Measurements from ENCODE around the gene DTNA.

- TF ChIP-seq MXI1 (conservative IDR thresholded peaks at IDR 0.05; ENCODE audit: poor library complexity, severe bottlenecking) (no peak), TAF1 (IDR thresholded peaks at IDR 0.05; ENCODE audit: low read depth) (no peak), POLR2AphosphoS5 (IDR thresholded peaks at IDR 0.05) (no peak), EZH2 (IDR thresholded peaks at IDR 0.05; ENCODE audit: borderline replicate concordance, insufficient read depth, low read length, poor library complexity, severe bottlenecking) (no peak), EP300 (conservative IDR thresholded peaks at IDR 0.05; ENCODE audit: poor library complexity, severe bottlenecking) (no peak), CTCF (IDR thresholded peaks at IDR 0.05; ENCODE audit: poor library complexity, severe bottlenecking) (no peak), REST (IDR thresholded peaks at IDR 0.05; ENCODE audit: borderline replicate concordance) (no peak)
Measured at GRCh38 chr18:34817636-34818035, 107.5 kb downstream of the DTNA start.
